Astrocyte of the spinal cord (primary cell): Measurements from ENCODE around the gene DUSP5.

Experiments used
- DNase-seq: peaks from one replicate; pipeline ENCODE4 v3.0.0; 2011; ENCODE audit warnings: low read depth, low spot score
- H3K4me3 ChIP-seq: 2 replicates; pipeline ENCODE4 v1.5.1; 2011; ENCODE audit warnings: low read depth, mild to moderate bottlenecking, low read length, moderate library complexity
- in situ Hi-C: cut with HindIII; loops from 2 replicates; pipeline ENCODE4 v1.10.0; 2017; ENCODE audit warnings: low sequenced_read_pairs
- TF ChIP-seq, protein P1 (sequence below): IDR thresholded peaks from 2 replicates; pipeline ENCODE4 v1.5.1; 2012; ENCODE audit warnings: low read depth, mild to moderate bottlenecking, low read length, inconsistent platforms

Gene DUSP5

DNA sequence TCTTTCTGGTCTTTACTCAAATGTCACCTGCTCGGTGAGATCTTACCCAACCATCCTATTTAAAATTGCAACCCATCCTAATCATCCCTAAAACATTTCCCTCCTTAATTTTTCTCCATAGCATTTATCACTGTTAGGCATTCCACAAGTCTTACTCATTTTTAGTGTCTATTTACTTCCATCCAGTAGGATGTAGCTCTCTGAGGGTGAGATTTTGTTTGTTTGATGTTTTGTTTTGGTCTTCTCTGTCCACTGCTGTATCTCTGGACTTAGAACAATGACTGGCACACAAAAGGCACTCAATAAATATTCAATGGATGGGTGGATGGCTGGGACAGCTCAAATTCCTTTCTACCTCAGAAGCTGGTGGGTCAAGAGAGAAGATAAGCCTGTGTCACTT is 15.8 kb upstream of the DUSP5 start:
- DNase-seq = no peak
- no peak overlapping the region for H3K4me3 ChIP-seq
- in situ Hi-C loops = no loop called here
- TF ChIP-seq, protein P1, sequence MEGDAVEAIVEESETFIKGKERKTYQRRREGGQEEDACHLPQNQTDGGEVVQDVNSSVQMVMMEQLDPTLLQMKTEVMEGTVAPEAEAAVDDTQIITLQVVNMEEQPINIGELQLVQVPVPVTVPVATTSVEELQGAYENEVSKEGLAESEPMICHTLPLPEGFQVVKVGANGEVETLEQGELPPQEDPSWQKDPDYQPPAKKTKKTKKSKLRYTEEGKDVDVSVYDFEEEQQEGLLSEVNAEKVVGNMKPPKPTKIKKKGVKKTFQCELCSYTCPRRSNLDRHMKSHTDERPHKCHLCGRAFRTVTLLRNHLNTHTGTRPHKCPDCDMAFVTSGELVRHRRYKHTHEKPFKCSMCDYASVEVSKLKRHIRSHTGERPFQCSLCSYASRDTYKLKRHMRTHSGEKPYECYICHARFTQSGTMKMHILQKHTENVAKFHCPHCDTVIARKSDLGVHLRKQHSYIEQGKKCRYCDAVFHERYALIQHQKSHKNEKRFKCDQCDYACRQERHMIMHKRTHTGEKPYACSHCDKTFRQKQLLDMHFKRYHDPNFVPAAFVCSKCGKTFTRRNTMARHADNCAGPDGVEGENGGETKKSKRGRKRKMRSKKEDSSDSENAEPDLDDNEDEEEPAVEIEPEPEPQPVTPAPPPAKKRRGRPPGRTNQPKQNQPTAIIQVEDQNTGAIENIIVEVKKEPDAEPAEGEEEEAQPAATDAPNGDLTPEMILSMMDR = no peak

DNA sequence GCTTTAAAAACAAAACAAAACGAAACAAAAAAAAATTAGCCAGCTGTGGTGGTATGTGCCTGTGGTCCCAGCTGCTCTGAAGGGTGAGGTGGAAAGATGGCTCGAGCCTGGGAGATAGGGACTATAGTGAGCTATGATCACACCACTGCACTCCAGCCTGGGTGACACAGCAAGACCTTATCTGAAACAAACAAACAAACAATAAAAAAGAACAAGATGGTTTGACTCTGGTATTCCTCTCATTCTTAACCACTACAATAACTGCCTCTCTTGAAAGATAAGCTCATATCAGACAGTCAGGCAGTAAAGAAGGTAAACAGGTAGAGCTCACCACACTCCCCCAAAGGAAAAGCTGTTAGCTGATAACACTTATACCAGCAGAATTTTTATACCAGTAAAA is 14.1 kb upstream of the DUSP5 start:
- in situ Hi-C loops = no loop called here
- no peak for DNase-seq
- TF ChIP-seq, protein P1 = no peak
- H3K4me3 ChIP-seq = no peak overlapping the region

DNA sequence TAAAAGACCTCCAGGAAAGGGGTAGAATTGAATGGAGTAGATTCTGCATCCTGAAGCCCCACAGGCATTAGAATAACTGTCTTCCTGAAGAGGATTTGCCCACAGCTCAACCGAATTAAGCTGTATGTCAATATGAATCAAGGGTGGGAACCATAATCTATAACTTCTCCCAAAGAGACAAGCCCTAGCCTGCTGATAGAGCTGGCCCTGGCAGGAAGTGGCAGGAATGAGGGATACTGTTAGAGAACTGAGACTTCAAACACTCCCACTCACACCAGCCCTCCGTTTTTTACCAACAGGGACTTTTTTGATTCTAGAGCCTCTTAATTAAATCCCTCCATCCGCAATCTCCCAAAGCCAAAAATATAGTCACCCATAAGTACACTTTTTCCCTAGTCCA is 12.2 kb upstream of the DUSP5 start:
- no peak for DNase-seq
- in situ Hi-C loops = no loop called here

DNA sequence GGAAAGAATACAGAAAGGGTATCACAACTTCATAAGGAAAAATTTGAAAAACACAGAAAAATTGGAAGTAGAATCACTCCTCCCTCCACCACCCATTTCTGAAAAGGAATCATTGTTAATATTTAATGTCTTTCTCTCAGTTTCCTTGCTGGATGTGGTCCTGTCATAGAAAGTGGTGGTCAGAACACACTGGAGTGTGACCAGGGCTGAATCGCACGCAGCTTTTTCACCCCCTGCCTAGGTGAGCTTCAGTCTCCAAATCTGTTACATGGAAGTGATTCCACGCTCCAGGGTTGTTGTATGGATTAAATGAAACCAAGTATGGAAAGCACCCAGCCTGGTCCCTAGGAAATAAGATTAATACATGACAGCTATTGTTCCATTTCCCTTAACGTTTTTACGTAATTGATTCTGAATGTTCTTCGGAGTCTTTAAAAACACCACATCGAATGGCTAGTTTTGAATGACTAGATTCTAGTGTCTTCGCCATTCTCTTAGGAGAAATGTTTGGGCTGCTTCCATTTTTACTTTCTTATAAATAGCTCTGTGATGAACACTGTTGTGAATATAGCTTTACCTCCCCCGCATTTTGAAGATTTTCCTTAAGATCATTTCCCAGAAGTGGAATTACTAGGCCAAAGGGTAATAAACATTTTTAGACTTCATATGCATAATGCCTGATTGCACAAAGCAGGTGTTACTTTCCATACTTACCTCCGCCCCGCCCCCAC is 10.9 kb upstream of the DUSP5 start:
- in situ Hi-C loops = no loop called here
- TF ChIP-seq, protein P1 = no peak
- H3K4me3 ChIP-seq = no peak overlapping the region
- DNase-seq = no peak

More for the DNA sequence above, 12.2 kb upstream of the DUSP5 start:
- no peak overlapping the region for H3K4me3 ChIP-seq
- TF ChIP-seq, protein P1 = no peak

DNA sequence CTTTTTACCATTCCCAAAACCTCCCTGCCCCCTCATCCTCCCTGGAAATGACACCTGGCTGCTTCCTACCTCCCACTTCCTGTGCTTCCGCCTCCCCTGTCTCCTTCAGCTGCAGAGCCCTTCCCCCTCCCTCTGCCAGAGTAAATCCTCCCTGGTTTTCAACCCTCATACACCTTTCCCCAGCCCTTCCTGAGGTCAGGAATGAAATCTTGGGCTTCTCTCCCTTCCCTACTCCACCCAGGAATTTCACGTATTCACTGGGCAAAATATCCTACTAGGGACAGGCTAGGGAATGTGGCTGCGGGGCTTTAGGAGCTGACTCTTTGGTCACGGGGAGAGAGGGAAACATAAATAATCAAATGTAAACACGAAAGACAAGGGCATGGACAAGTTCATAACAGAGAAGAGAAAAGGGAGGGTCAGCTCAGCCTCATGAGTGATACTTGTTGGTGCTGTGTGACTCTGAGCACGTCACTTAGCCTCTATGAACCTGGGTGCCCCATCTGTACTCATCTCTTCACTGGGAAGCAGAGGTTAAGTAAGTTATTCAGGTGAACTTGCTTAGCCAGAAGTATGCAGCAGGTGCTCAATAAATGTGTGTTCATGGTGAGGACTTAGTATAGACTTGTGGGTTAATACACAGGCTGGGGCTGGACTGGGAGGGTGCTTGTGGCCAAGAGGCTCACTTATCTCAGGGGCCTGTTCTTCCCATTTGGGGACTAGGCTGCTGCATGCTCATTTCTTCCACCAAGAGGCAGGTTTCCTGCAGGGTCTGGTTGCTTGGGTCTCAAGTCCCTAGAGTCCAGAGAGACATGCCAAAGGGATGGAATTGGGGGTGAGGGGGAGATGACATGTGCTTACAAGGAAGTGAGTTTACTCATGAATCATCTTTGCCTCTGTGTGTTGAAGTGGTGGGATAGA is 10.0 kb upstream of the DUSP5 start:
- H3K4me3 ChIP-seq = no peak overlapping the region
- peak; percentile 44 for DNase-seq
- TF ChIP-seq, protein P1 = no peak
- in situ Hi-C loops = no loop called here

DNA sequence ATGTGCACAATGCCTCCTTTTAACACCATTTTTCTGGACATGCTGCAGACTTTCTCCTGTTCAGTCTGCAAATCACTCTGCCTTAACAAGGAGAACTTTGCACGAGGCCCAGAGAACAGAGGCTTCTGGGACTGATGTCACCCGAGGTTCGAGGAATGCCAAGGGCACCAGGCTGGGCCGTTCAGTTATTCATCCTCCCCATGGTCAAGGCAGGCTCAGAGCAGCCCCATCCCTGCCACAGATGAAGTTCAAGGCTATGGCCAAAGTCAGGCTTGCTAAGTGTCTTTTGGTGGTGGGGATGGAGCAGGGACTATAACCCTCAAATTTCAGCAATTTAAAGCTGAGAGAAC is 9.4 kb upstream of the DUSP5 start:
- TF ChIP-seq, protein P1 = no peak
- H3K4me3 ChIP-seq = no peak overlapping the region
- in situ Hi-C loops = no loop called here
- DNase-seq = no peak
